Mesodermal cell (in vitro differentiated cells): Measurements from ENCODE around the gene SORCS2.

Experiments used
- H3K27ac ChIP-seq: 2 replicates; pipeline ENCODE4 v1.7.0; 2013; ENCODE audit warnings: mild to moderate bottlenecking, low read depth, low read length, moderate library complexity; ENCODE audit not compliant: severe bottlenecking
- H3K36me3 ChIP-seq: 2 replicates; pipeline ENCODE4 v1.7.1; 2013; ENCODE audit warnings: mild to moderate bottlenecking, low read length, moderate library complexity; ENCODE audit not compliant: control insufficient read depth, insufficient read depth
- H3K4me1 ChIP-seq: one replicate; pipeline ENCODE4 v1.7.1; 2013; ENCODE audit warnings: mild to moderate bottlenecking, low read length; ENCODE audit not compliant: insufficient read depth, control insufficient read depth, poor library complexity, severe bottlenecking
- H3K4me3 ChIP-seq: 2 replicates; pipeline ENCODE4 v1.7.0; 2013; ENCODE audit warnings: low read length, control low read depth, mild to moderate bottlenecking; ENCODE audit not compliant: insufficient read depth, poor library complexity, severe bottlenecking; ENCODE audit errors: extremely low read depth
- H3K9me3 ChIP-seq: 2 replicates; pipeline ENCODE4 v1.7.1; 2013; ENCODE audit warnings: mild to moderate bottlenecking, low read length, moderate library complexity; ENCODE audit not compliant: control insufficient read depth
- WGBS, 2 experiments: methylation state at CpG; one replicate each; pipeline ENCODE4 v1.1.5; 2013; ENCODE audit warnings: missing lambda C conversion rate in 2 of 2; ENCODE audit not compliant: insufficient coverage in 2 of 2; 5-methylcytosine and 5-hydroxymethylcytosine counted together

Gene SORCS2

GRCh38 chr4:7636240-7636508 lies 443.8 kb downstream of the SORCS2 start:
- Histone ChIP-seq H3K9me3 (no peaks in the 10 kb centered on the region), H3K4me3 (no peak overlapping the region), H3K36me3 (no peaks in the 10 kb centered on the region), H3K27ac (no peak overlapping the region), H3K4me1 (peaks cover 9% of the 10 kb centered on the region)
- WGBS, 2 experiments, result 89 to 96% methylated on average over 9 to 12 of the region's 12 CpGs

- Histone ChIP-seq H3K36me3 (no peaks in the 10 kb centered on the region), H3K4me3 (no peak overlapping the region), H3K27ac (no peak overlapping the region), H3K4me1 (peaks cover 4% of the 10 kb centered on the region), H3K9me3 (no peaks in the 10 kb centered on the region)
- WGBS, 2 experiments, result 89 to 96% methylated on average over 11 to 13 of the region's 13 CpGs
Observed at GRCh38 chr4:7637139-7637538, 444.8 kb downstream of the SORCS2 start.

GRCh38 chr4:7637971-7638370 lies 445.6 kb downstream of the SORCS2 start:
- no peak overlapping the region for H3K27ac ChIP-seq
- WGBS, 2 experiments, result 96 to 97% methylated on average over 5 to 10 of the region's 11 CpGs
- H3K4me1 ChIP-seq, result no peaks in the 10 kb centered on the region
- H3K36me3 ChIP-seq, result no peaks in the 10 kb centered on the region
- H3K9me3 ChIP-seq, result no peaks in the 10 kb centered on the region
- no peak overlapping the region for H3K4me3 ChIP-seq

DNA sequence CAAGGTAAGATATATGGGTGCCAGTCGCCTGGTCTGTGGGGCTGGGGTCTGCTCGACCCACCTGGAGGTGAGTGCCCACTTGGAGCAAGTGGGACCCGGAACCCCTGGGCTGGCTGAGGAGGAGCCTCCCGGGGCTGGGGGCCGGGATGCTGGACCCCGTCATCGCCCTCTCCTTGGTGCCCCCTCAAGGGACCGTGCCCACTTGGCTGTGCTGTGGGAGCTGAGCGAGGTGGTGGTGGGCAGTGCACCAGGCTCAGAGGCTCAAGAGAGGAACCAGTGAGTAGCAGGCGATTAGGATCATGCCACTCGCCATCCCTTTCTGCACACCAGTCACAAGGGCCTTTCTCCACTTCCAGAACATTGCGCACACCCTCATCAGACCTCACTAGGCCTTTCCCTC lies 446.2 kb downstream of the SORCS2 start:
- Histone ChIP-seq H3K4me3 (no peak overlapping the region), H3K4me1 (no peaks in the 10 kb centered on the region), H3K9me3 (peaks cover under 1% of the 10 kb centered on the region), H3K27ac (no peak overlapping the region), H3K36me3 (no peaks in the 10 kb centered on the region)
- 91 to 97% methylated on average over 8 to 12 of the region's 12 CpGs for WGBS, 2 experiments

GRCh38 chr4:7638984-7639789 lies 446.8 kb downstream of the SORCS2 start:
- Histone ChIP-seq H3K27ac (no peak overlapping the region), H3K9me3 (peaks cover 6% of the 10 kb centered on the region), H3K4me3 (no peak overlapping the region), H3K4me1 (no peaks in the 10 kb centered on the region), H3K36me3 (no peaks in the 10 kb centered on the region)
- 97 to 99% methylated on average over 5 to 7 of the region's 7 CpGs for WGBS, 2 experiments

- no peak overlapping the region for H3K4me3 ChIP-seq
- 52 to 82% methylated on average over 3 to 6 of the region's 6 CpGs for WGBS, 2 experiments
- peaks cover 13% of the 10 kb centered on the region for H3K9me3 ChIP-seq
- H3K4me1 ChIP-seq, result no peaks in the 10 kb centered on the region
- H3K27ac ChIP-seq, result no peak overlapping the region
- no peaks in the 10 kb centered on the region for H3K36me3 ChIP-seq
Observed at GRCh38 chr4:7640136-7640535, 447.8 kb downstream of the SORCS2 start.

GRCh38 chr4:7641712-7642111 lies 449.4 kb downstream of the SORCS2 start:
- Histone ChIP-seq H3K4me1 (peaks cover 5% of the 10 kb centered on the region), H3K27ac (no peak overlapping the region), H3K36me3 (no peaks in the 10 kb centered on the region)

GRCh38 chr4:7642741-7643458 lies 450.6 kb downstream of the SORCS2 start:
- 78 to 84% methylated on average over 9 of the region's 9 CpGs for WGBS, 2 experiments
- peaks cover 14% of the 10 kb centered on the region for H3K4me1 ChIP-seq
- H3K4me3 ChIP-seq, result no peak overlapping the region
- H3K27ac ChIP-seq, result no peak overlapping the region
- H3K9me3 ChIP-seq, result peaks cover 14% of the 10 kb centered on the region
- H3K36me3 ChIP-seq, result no peaks in the 10 kb centered on the region

More at GRCh38 chr4:7641712-7642111, 449.4 kb downstream of the SORCS2 start:
- peaks cover 14% of the 10 kb centered on the region for H3K9me3 ChIP-seq
- H3K4me3 ChIP-seq, result no peak overlapping the region

- peaks cover 35% of the 10 kb centered on the region for H3K4me1 ChIP-seq
- 90 to 100% methylated on average over 1 of the region's 1 CpG for WGBS, 2 experiments
- no peak overlapping the region for H3K27ac ChIP-seq
- peaks cover 14% of the 10 kb centered on the region for H3K9me3 ChIP-seq
- no peaks in the 10 kb centered on the region for H3K36me3 ChIP-seq
- no peak overlapping the region for H3K4me3 ChIP-seq
Observed at GRCh38 chr4:7645158-7645557, 452.8 kb downstream of the SORCS2 start.

GRCh38 chr4:7645956-7646355 lies 453.6 kb downstream of the SORCS2 start:
- 94 to 97% methylated on average over 19 to 20 of the region's 23 CpGs for WGBS, 2 experiments
- H3K27ac ChIP-seq, result no peak overlapping the region

More at GRCh38 chr4:7645956-7646355, 453.6 kb downstream of the SORCS2 start:
- H3K4me1 ChIP-seq, result peaks cover 37% of the 10 kb centered on the region
- no peak overlapping the region for H3K4me3 ChIP-seq
- peaks cover 14% of the 10 kb centered on the region for H3K9me3 ChIP-seq
- H3K36me3 ChIP-seq, result no peaks in the 10 kb centered on the region
